ENCODE data around the gene ANXA2R.

- no peak for TF ChIP-seq CTCF (IDR thresholded peaks at IDR 0.05; ENCODE audit: low read depth, low read length)
- TF ChIP-seq EZH2phosphoT487 (IDR thresholded peaks at IDR 0.05; ENCODE audit: low read depth) = no peak
Observed at GRCh38 chr5:43001748-43002147, 38.4 kb downstream of the ANXA2R start.

All from OCI-LY3 (cell line).